NB4 (cell line): Measurements from ENCODE around the gene KRTAP21-3.

ENCODE experiments used
- CTCF ChIP-seq: IDR thresholded peaks from one replicate; pipeline ENCODE4 v1.5.1; 2012; ENCODE audit warnings: low read depth, low read length
- POLR2A ChIP-seq: IDR thresholded peaks from 2 replicates; pipeline ENCODE4 v1.6.1; 2011; ENCODE audit warnings: mild to moderate bottlenecking; ENCODE audit not compliant: insufficient read length; ENCODE audit errors: extremely low read depth

DNA sequence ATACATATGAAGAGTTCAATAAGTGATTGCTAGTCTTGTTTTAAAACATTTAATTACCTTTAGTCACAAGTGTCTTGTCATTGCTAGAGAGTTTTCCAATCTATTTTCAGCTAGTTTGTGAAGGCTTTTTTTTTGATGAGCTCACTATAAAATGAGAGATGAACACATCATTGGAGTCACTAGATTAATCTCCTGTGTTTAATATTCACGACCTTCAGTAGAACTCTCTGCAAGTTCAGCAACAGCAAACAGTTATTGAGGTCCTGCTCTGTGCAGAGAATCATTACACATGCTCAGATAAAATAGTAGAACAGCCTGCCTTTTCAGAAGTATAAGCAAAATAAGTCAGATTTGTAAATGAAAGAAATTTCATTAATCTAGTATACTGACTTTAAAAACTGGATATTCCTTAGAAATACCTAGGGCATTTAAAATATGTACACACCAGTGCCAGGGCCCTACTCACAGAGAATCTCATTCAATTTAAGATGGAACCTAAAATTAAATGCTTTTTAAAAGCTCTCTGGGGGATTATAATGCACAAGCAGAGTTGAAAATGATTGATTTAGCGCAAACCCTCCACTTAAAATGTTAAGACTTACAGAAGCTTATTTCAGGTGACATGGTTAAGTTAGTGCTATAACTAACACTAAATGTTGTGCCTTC lies 45.5 kb downstream of the KRTAP21-3 start:
- TF ChIP-seq POLR2A: no peak
- TF ChIP-seq CTCF: no peak
